Measurements from ENCODE around the gene BLM.

DNA sequence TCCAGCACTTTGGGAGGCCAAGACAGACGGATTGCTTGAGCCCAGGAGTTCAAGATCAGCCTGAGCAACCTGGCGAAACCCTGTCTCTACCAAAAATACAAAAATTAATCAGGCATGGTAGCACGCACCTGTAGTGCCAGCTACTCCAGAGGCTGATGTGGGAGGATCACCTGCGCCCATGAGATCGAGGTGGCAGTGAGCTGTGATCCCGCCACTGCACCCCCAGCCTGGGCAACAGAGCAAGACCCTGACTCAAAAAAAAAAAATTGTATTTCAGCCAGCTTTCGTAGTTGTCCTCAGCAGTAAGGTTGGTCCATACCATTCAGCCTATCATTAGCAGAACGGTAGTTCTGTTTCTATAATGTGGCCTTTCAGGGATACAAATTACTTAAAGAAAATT is 84.7 kb downstream of the BLM start:
- TF ChIP-seq TAF1 (IDR thresholded peaks at IDR 0.05; ENCODE audit: borderline replicate concordance, low read depth, low read length) (no peak), POLR2AphosphoS5 (IDR thresholded peaks at IDR 0.05; ENCODE audit: low read depth, low read length) (no peak), POLR2A (IDR thresholded peaks at IDR 0.05; ENCODE audit: low read depth, low read length) (no peak)

Measured in GM12892 (cell line).